Chondrocyte (in vitro differentiated cells): ENCODE results near the gene TLE3. TPM values are rescaled to one million over a fixed set of nuclear protein-coding genes. Genes with fewer than 3 reads are reported as not detected.

Source experiments
- DNase-seq: peaks from one replicate; pipeline ENCODE4 v3.0.0; 2021; ENCODE audit warnings: mixed read lengths, low spot score
- H3K27ac Mint-ChIP-seq: one replicate; pipeline ENCODE4 v1.8.0; 2021; ENCODE audit warnings: mild to moderate bottlenecking, moderate library complexity, mixed read lengths; ENCODE audit not compliant: unreplicated experiment
- H3K27me3 Mint-ChIP-seq: 2 replicates; pipeline ENCODE4 v1.8.0; 2021; ENCODE audit warnings: low read depth, mixed read lengths
- H3K36me3 Mint-ChIP-seq: 2 replicates; pipeline ENCODE4 v1.8.0; 2021; ENCODE audit warnings: low read depth, mixed read lengths
- H3K4me1 Mint-ChIP-seq: 2 replicates; pipeline ENCODE4 v1.8.0; 2021; ENCODE audit warnings: low read depth, mild to moderate bottlenecking, mixed read lengths
- H3K4me3 Mint-ChIP-seq: one replicate; pipeline ENCODE4 v1.8.0; 2021; ENCODE audit warnings: mild to moderate bottlenecking, moderate library complexity, mixed read lengths; ENCODE audit not compliant: unreplicated experiment
- H3K9me3 Mint-ChIP-seq: 2 replicates; pipeline ENCODE4 v1.8.0; 2021; ENCODE audit warnings: low read depth, mixed read lengths
- total RNA-seq: library from RNA; stranded (reverse); gene quantifications from 3 replicates; pipeline ENCODE4 v1.2.1, GENCODE V29; 2021
- TF ChIP-seq, protein P1 (sequence below): fragments of 200-600 bp; sonication (generic); IDR thresholded peaks from 2 replicates; pipeline ENCODE4 v1.5.0; 2021; ENCODE audit warnings: antibody characterized with exemption, mild to moderate bottlenecking, moderate library complexity

The TLE3 gene
- total RNA-seq, 1 donor from 2014 or later: 53.4 TPM

GRCh38 chr15:70018646-70019600 is 78.8 kb downstream of the TLE3 start:
- Mint-ChIP-seq H3K4me3 (no peak overlapping the region), H3K27ac (no peak overlapping the region), H3K9me3 (peaks cover 3% of the 10 kb centered on the region), H3K4me1 (peaks cover 12% of the 10 kb centered on the region), H3K27me3 (peaks cover 52% of the 10 kb centered on the region), H3K36me3 (peaks cover 2% of the 10 kb centered on the region)
- DNase-seq: no peak
- TF ChIP-seq, protein P1, sequence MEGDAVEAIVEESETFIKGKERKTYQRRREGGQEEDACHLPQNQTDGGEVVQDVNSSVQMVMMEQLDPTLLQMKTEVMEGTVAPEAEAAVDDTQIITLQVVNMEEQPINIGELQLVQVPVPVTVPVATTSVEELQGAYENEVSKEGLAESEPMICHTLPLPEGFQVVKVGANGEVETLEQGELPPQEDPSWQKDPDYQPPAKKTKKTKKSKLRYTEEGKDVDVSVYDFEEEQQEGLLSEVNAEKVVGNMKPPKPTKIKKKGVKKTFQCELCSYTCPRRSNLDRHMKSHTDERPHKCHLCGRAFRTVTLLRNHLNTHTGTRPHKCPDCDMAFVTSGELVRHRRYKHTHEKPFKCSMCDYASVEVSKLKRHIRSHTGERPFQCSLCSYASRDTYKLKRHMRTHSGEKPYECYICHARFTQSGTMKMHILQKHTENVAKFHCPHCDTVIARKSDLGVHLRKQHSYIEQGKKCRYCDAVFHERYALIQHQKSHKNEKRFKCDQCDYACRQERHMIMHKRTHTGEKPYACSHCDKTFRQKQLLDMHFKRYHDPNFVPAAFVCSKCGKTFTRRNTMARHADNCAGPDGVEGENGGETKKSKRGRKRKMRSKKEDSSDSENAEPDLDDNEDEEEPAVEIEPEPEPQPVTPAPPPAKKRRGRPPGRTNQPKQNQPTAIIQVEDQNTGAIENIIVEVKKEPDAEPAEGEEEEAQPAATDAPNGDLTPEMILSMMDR: no peak

GRCh38 chr15:70017801-70018200 is 79.9 kb downstream of the TLE3 start:
- H3K9me3 Mint-ChIP-seq: peaks cover 3% of the 10 kb centered on the region
- H3K27me3 Mint-ChIP-seq: peaks cover 57% of the 10 kb centered on the region
- H3K36me3 Mint-ChIP-seq: peaks cover 2% of the 10 kb centered on the region
- H3K4me1 Mint-ChIP-seq: peaks cover 1% of the 10 kb centered on the region
- no peak overlapping the region for H3K4me3 Mint-ChIP-seq
- DNase-seq: no peak
- TF ChIP-seq, protein P1: no peak
- no peak overlapping the region for H3K27ac Mint-ChIP-seq

DNA sequence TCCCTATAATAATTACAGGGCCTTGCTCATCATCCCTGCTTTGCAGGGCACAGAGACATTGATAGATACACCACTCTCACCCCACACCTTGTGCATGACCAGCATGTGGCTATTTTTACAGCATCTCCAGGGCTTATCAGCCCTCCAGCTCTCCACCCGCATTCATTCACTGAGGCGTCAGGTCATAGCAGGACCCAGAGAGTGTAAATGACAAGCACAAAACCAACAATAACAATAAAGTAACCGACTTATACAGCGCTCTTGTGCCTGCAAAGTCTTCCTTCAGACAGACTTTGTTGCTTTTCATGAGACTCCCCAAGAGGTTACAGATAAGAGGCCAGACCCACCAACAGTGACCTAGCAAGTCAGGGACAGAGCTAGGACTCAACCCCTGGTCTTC is 80.7 kb downstream of the TLE3 start:
- DNase-seq: no peak
- Mint-ChIP-seq H3K4me1 (no peaks in the 10 kb centered on the region), H3K36me3 (peaks cover 2% of the 10 kb centered on the region)

DNA sequence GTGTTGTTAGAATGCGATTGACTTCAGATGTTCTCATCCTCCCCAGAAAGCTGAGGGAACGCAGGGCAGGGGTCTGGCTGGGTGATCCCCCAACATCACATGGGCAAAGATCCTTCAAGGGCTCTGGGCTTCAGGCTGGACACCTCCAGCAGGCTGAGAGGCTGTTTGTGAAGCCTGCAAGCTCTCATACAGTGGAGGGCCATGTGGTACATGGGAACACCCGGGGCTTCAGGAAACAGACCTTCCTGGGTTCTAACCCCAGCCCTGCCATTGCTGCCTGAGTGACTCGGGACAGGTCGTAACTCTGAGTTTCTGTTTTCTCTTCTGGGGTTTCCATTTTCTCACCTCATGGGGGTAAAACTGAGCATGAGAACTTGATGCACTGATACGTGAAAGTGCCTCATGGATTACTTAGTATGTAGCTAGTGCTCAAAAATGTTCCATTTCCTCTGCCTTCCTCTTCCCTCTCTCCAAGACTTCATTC is 81.2 kb downstream of the TLE3 start:
- Mint-ChIP-seq H3K4me3 (no peak overlapping the region), H3K4me1 (no peaks in the 10 kb centered on the region), H3K27ac (no peak overlapping the region), H3K27me3 (peaks cover 53% of the 10 kb centered on the region), H3K9me3 (peaks cover 3% of the 10 kb centered on the region), H3K36me3 (peaks cover 2% of the 10 kb centered on the region)
- TF ChIP-seq, protein P1: no peak
- no peak for DNase-seq

More for the DNA sequence above, 80.7 kb downstream of the TLE3 start:
- TF ChIP-seq, protein P1: no peak
- peaks cover 3% of the 10 kb centered on the region for H3K9me3 Mint-ChIP-seq
- peaks cover 52% of the 10 kb centered on the region for H3K27me3 Mint-ChIP-seq
- H3K27ac Mint-ChIP-seq: no peak overlapping the region
- H3K4me3 Mint-ChIP-seq: no peak overlapping the region

DNA sequence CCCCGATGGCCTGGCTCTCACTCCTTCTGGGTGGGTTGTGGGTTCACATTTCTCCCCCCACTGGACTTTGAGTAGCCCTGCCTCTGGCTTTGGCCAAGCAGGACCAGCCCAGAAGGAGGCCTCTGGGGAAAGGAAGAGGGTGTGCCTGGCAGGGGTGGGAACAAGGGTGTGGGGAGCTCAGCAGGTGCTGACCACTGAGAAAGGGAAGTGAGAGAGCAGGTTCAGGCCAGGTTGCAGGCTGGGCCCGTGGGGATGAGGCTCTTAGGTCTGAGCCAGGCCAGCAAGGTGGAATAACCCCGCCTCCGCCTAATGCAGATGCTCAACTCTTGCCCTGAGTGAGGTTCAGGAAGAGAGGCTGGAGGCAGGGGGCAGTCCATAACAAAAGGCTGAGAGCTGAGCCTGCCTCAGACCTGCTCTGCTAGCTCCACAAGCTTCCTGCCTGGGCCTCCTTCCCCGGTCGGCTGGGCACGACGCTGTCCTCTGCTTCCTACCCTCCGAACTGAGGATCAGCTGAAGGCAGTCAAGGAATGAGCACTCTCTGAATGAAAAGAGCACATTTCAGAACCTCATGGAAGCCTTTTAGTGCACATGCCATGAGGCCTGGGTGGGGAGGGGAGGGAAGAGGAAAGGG is 82.7 kb downstream of the TLE3 start:
- no peak overlapping the region for H3K4me3 Mint-ChIP-seq
- TF ChIP-seq, protein P1: no peak
- peaks cover 3% of the 10 kb centered on the region for H3K9me3 Mint-ChIP-seq
- no peak for DNase-seq
- no peaks in the 10 kb centered on the region for H3K4me1 Mint-ChIP-seq
- H3K27ac Mint-ChIP-seq: no peak overlapping the region
- peaks cover 48% of the 10 kb centered on the region for H3K27me3 Mint-ChIP-seq
- peaks cover 2% of the 10 kb centered on the region for H3K36me3 Mint-ChIP-seq
